ENCODE data around the gene ZDHHC9. TPM values are rescaled to one million over a fixed set of nuclear protein-coding genes. Genes with fewer than 3 reads are reported as not detected.

ZDHHC9 gene
- total and polyA plus RNA-seq, 2 of the 4 experiments (the other 2 are of a cell fraction) = 17.7 to 28.4 TPM

GRCh38 chrX:129804806-129805205 lies 38.9 kb downstream of the ZDHHC9 start:
- Histone ChIP-seq H2BK5ac (ENCODE audit: low read depth, low read length, poor library complexity, severe bottlenecking) (no peak overlapping the region), H3K27ac (ENCODE audit: insufficient read depth, low read length) (no peak overlapping the region), H4K8ac (ENCODE audit: low read depth in 2 of 2, low read length in 2 of 2) (no peak overlapping the region), H3K23ac (ENCODE audit: low read depth, low read length) (no peak overlapping the region), H2BK20ac (ENCODE audit: low read depth, low read length) (no peak overlapping the region), H3K4ac (ENCODE audit: low read depth, low read length) (no peak overlapping the region), H3K27me3 (ENCODE audit: control insufficient read depth, insufficient read depth, low read length) (peaks cover 3% of the 10 kb centered on the region; the same call in 1 of the 2 replicates), H3K14ac (replicated peaks; ENCODE audit: low read depth, low read length) (no peak overlapping the region), H4K5ac (ENCODE audit: low read depth, low read length) (no peak overlapping the region), H3K9me3 (ENCODE audit: control insufficient read depth, insufficient read depth, low read length) (no peaks in the 10 kb centered on the region), H4K91ac (ENCODE audit: insufficient read depth, low read depth, low read length) (no peak overlapping the region), H2BK15ac (ENCODE audit: low read depth, low read length) (no peak overlapping the region), H3K18ac (ENCODE audit: low read depth, low read length) (no peak overlapping the region), H2AK9ac (replicated peaks; ENCODE audit: low read depth, low read length, poor library complexity) (no peak overlapping the region), H2BK120ac (ENCODE audit: low read depth, low read length) (no peak overlapping the region), H3K4me2 (ENCODE audit: low read depth, low read length) (no peak overlapping the region), H3K56ac (ENCODE audit: extremely low read depth, insufficient read depth, low read length) (no peak overlapping the region), H3K4me1 (ENCODE audit: control insufficient read depth, insufficient read depth, low read length) (no peaks in the 10 kb centered on the region), H2AK5ac (ENCODE audit: low read depth, low read length) (no peak overlapping the region), H3K79me1 (ENCODE audit: low read depth in 1 of 2, low read length in 2 of 2) (no peaks in the 10 kb centered on the region), H3K9me1 (ENCODE audit: insufficient read depth, low read length) (no peaks in the 10 kb centered on the region), H3K9ac (ENCODE audit: low read depth, low read length) (no peak overlapping the region), H4K20me1 (ENCODE audit: insufficient read depth, low read length) (no peaks in the 10 kb centered on the region), H3K4me3 (ENCODE audit: insufficient read depth, low read depth, low read length) (no peak overlapping the region), H3K36me3 (ENCODE audit: control insufficient read depth, insufficient read depth, low read length) (peaks cover 3% of the 10 kb centered on the region), H2AFZ (replicated peaks; ENCODE audit: low read length, poor library complexity) (no peak overlapping the region)
- no peak for DNase-seq
- POLR2A ChIA-PET (ENCODE audit: unreplicated experiment) = no interaction called here
- no peak for TF ChIP-seq RAD21 (IDR thresholded peaks at IDR 0.05; ENCODE audit: low read length)
- in situ Hi-C loops (cut with MboI; ENCODE audit: low sequenced_read_pairs) = no loop called here
- intact Hi-C loops (cut with micrococcal nuclease) = no loop called here
- dilution Hi-C loops (cut with HindIII; ENCODE audit: low sequenced_read_pairs, unreplicated experiment) = no loop called here
- BruUV-seq (replicated peaks) = no TSS peak
- 70% methylated on average over 2 of the region's 4 CpGs; no CpG with 5 or more reads in 1 of the 2 experiments for WGBS, 2 experiments (ENCODE audit: extremely low coverage in 2 of 2, insufficient read length in 1 of 2)
- no peak for ATAC-seq (ENCODE audit: low read depth)
- CTCF ChIA-PET = no interaction called here

Measured in IMR-90 (cell line).